H1 (cell line): ENCODE measurements around the gene CDC40. TPM values are rescaled to one million over a fixed set of nuclear protein-coding genes. Genes with fewer than 3 reads are reported as not detected.

ENCODE experiments used
- CTCF ChIA-PET: fragments of 300-600 bp; sonication (Branson Sonifier 250); formaldehyde crosslinking; loops from one replicate; lab custom pipeline; 2021; ENCODE audit not compliant: partially characterized antibody; lab: Charles Lee
- POLR2A ChIA-PET: fragments of 300-600 bp; sonication (Branson Sonifier 250); formaldehyde crosslinking; loops from one replicate; lab custom pipeline; 2021; ENCODE audit warnings: inconsistent platforms; ENCODE audit not compliant: partially characterized antibody; lab: Charles Lee
- DNase-seq, 2 experiments: peaks; one replicate each; pipeline versions ENCODE4 v3.0.0 to v3.0.0-alpha.2; 2010 to 2022; ENCODE audit warnings: low spot score in 2 of 2, low read depth in 1 of 2, mixed read lengths in 1 of 2
- FAIRE-seq: peaks from 2 replicates; lab custom pipeline; 2011; peaks lifted over from hg19 to GRCh38; lab: Jason Lieb, UNC
- H2AFZ ChIP-seq: 2 replicates; pipeline ENCODE4 v1.8.1; 2012; ENCODE audit warnings: low read length, inconsistent platforms
- H2AK5ac ChIP-seq: 2 replicates; pipeline ENCODE4 v1.6.1; 2013; ENCODE audit warnings: low read depth, low read length
- H2BK120ac ChIP-seq: replicated peaks from 2 replicates; pipeline ENCODE3; 2013; ENCODE audit warnings: low read depth, low read length, inconsistent platforms
- H2BK12ac ChIP-seq: 2 replicates; pipeline ENCODE4 v1.6.1; 2013; ENCODE audit warnings: low read depth, low read length
- H2BK15ac ChIP-seq: 2 replicates; pipeline ENCODE4 v1.6.1; 2013; ENCODE audit warnings: low read length
- H2BK20ac ChIP-seq: 2 replicates; pipeline ENCODE4 v1.6.1; 2013; ENCODE audit warnings: low read length
- H2BK5ac ChIP-seq: 2 replicates; pipeline ENCODE4 v1.6.1; 2013; ENCODE audit warnings: low read depth, low read length
- H3K14ac ChIP-seq: 2 replicates; pipeline ENCODE4 v1.6.1; 2013; ENCODE audit warnings: inconsistent platforms; ENCODE audit not compliant: insufficient read length
- H3K18ac ChIP-seq: 2 replicates; pipeline ENCODE4 v1.6.1; 2013; ENCODE audit warnings: low read length; ENCODE audit errors: extremely low read depth
- H3K23ac ChIP-seq: 2 replicates; pipeline ENCODE4 v1.6.1; 2013; ENCODE audit warnings: inconsistent platforms; ENCODE audit not compliant: insufficient read length
- H3K23me2 ChIP-seq: 2 replicates; pipeline ENCODE4 v1.6.1; 2013; ENCODE audit warnings: low read depth, low read length
- H3K27ac ChIP-seq: 2 replicates; pipeline ENCODE4 v1.6.1; 2011; ENCODE audit warnings: low read depth, low read length, inconsistent platforms
- H3K27me3 ChIP-seq, 4 experiments: replicated peaks in 1 of 4; 1 replicate in 1 of 4; 2 replicates in 3 of 4; pipeline versions ENCODE4 v1.6.1 to v1.8.1; 2011 to 2013; ENCODE audit warnings: low read length in 3 of 4, mild to moderate bottlenecking in 3 of 4, inconsistent platforms in 2 of 4, mixed read lengths in 2 of 4, moderate library complexity in 1 of 4; ENCODE audit not compliant: control insufficient read depth in 3 of 4, insufficient read depth in 3 of 4; ENCODE audit errors: extremely low read depth in 1 of 4
- H3K36me3 ChIP-seq, 4 experiments: 2 replicates each; pipeline versions ENCODE4 v1.6.1 to v1.8.1; 2011 to 2013; ENCODE audit warnings: mild to moderate bottlenecking in 4 of 4, low read length in 3 of 4, moderate library complexity in 2 of 4, control low read depth in 1 of 4, inconsistent platforms in 1 of 4; ENCODE audit not compliant: insufficient read depth in 4 of 4, control insufficient read depth in 2 of 4
- H3K4ac ChIP-seq: replicated peaks from 2 replicates; pipeline ENCODE3; 2013; ENCODE audit warnings: low read length, low read depth, mixed read lengths, inconsistent platforms; ENCODE audit not compliant: insufficient read length
- H3K4me1 ChIP-seq, 4 experiments: replicated peaks in 1 of 4; 1 replicate in 1 of 4; 2 replicates in 3 of 4; pipeline versions ENCODE4 v1.6.1 to v1.8.1; 2011 to 2013; ENCODE audit warnings: low read length in 3 of 4, inconsistent platforms in 2 of 4, mixed read lengths in 1 of 4; ENCODE audit not compliant: insufficient read depth in 4 of 4, control insufficient read depth in 3 of 4
- H3K4me2 ChIP-seq, 2 experiments: 2 replicates each; pipeline versions ENCODE4 v1.6.1 to v1.8.1; 2011 to 2013; ENCODE audit warnings: low read depth in 2 of 2, low read length in 2 of 2, control low read depth in 1 of 2, inconsistent platforms in 1 of 2, mild to moderate bottlenecking in 1 of 2; ENCODE audit not compliant: insufficient read depth in 1 of 2
- H3K4me3 ChIP-seq, 4 experiments: fragments of 200-600, 300-600 bp in 1 of 4; sonication (generic), shearing (Covaris generic), sonication (Bioruptor Twin) in 1 of 4; 2 replicates each; pipeline versions ENCODE4 v1.5.1 to v1.8.1; 2011 to 2016; ENCODE audit warnings: low read length in 4 of 4, low read depth in 3 of 4, control low read depth in 2 of 4, inconsistent platforms in 2 of 4, mild to moderate bottlenecking in 2 of 4, mixed read lengths in 1 of 4, moderate library complexity in 1 of 4; ENCODE audit not compliant: insufficient read depth in 2 of 4; ENCODE audit errors: extremely low read depth in 1 of 4
- H3K56ac ChIP-seq: replicated peaks from 2 replicates; pipeline ENCODE3; 2013; ENCODE audit warnings: low read depth, mild to moderate bottlenecking, mixed read lengths, low read length, inconsistent platforms; ENCODE audit not compliant: insufficient read length
- H3K79me1 ChIP-seq: 2 replicates; pipeline ENCODE4 v1.6.1; 2013; ENCODE audit warnings: low read depth, low read length, control low read depth
- H3K79me2 ChIP-seq, 2 experiments: 2 replicates each; pipeline versions ENCODE4 v1.6.1 to v1.8.1; 2012 to 2013; ENCODE audit warnings: low read length in 2 of 2, mild to moderate bottlenecking in 2 of 2, inconsistent platforms in 1 of 2; ENCODE audit not compliant: insufficient read depth in 2 of 2, control insufficient read depth in 1 of 2
- H3K9ac ChIP-seq, 4 experiments: replicated peaks in 1 of 4; 1 replicate in 1 of 4; 2 replicates in 3 of 4; pipeline versions ENCODE4 v1.6.1 to v1.8.1; 2011 to 2013; ENCODE audit warnings: low read depth in 3 of 4, low read length in 3 of 4, control low read depth in 2 of 4, mild to moderate bottlenecking in 2 of 4, moderate library complexity in 2 of 4, inconsistent platforms in 1 of 4; ENCODE audit errors: extremely low read depth in 1 of 4
- H3K9me3 ChIP-seq, 2 experiments: 2 replicates each; pipeline versions ENCODE4 v1.6.1 to v1.8.1; 2012 to 2013; ENCODE audit warnings: mild to moderate bottlenecking in 2 of 2, moderate library complexity in 2 of 2, control low read depth in 1 of 2, inconsistent platforms in 1 of 2, low read depth in 1 of 2, low read length in 1 of 2, mixed read lengths in 1 of 2; ENCODE audit not compliant: insufficient read depth in 2 of 2
- H4K20me1 ChIP-seq, 2 experiments: replicated peaks in 1 of 2; 2 replicates each; pipeline versions ENCODE3 to v1.8.1; 2011 to 2013; ENCODE audit warnings: inconsistent platforms in 2 of 2, low read length in 2 of 2, mild to moderate bottlenecking in 1 of 2; ENCODE audit not compliant: insufficient read depth in 2 of 2, control insufficient read depth in 1 of 2
- H4K5ac ChIP-seq: 2 replicates; pipeline ENCODE4 v1.6.1; 2013; ENCODE audit warnings: low read length, low read depth, mixed read lengths, inconsistent platforms; ENCODE audit not compliant: insufficient read length
- H4K8ac ChIP-seq: 2 replicates; pipeline ENCODE4 v1.8.0; 2013; ENCODE audit warnings: mild to moderate bottlenecking, moderate library complexity, low read length, inconsistent platforms; ENCODE audit not compliant: insufficient read depth; ENCODE audit errors: extremely low read depth
- H4K91ac ChIP-seq: replicated peaks from 2 replicates; pipeline ENCODE3; 2013; ENCODE audit warnings: low read length, mixed read lengths, inconsistent platforms; ENCODE audit not compliant: insufficient read length
- CBX5 ChIP-seq: fragments of 300-800, 300-1000 bp; sonication (generic); IDR thresholded peaks from 2 replicates; pipeline ENCODE4 v1.7.1; 2016; ENCODE audit warnings: antibody characterized with exemption, low read length, low read depth
- CHD1 ChIP-seq: IDR thresholded peaks from 2 replicates; pipeline ENCODE4 v1.6.1; 2012; ENCODE audit warnings: low read depth, low read length, improper control_type of control experiment
- CHD2 ChIP-seq: IDR thresholded peaks from 2 replicates; pipeline ENCODE4 v1.6.1; 2012; ENCODE audit warnings: low read length, improper control_type of control experiment
- CTCF ChIP-seq, 3 experiments: IDR thresholded peaks; 1 replicate in 2 of 3; 2 replicates in 1 of 3; pipeline versions ENCODE4 v1.5.1 to v1.6.1; 2011; ENCODE audit warnings: low read length in 3 of 3, mild to moderate bottlenecking in 3 of 3, inconsistent platforms in 2 of 3, low read depth in 1 of 3, moderate library complexity in 1 of 3; ENCODE audit not compliant: insufficient read depth in 1 of 3; ENCODE audit errors: control extremely low read depth in 1 of 3
- EP300 ChIP-seq, 2 experiments: IDR thresholded peaks; 1 replicate in 1 of 2; 2 replicates in 1 of 2; pipeline ENCODE4 v1.6.1; 2011 to 2012; ENCODE audit warnings: low read depth in 2 of 2, low read length in 2 of 2, mild to moderate bottlenecking in 2 of 2, borderline replicate concordance in 1 of 2, inconsistent platforms in 1 of 2, moderate library complexity in 1 of 2
- GABPA ChIP-seq: IDR thresholded peaks from 2 replicates; pipeline ENCODE4 v1.6.1; 2011; ENCODE audit warnings: mild to moderate bottlenecking, low read length, moderate library complexity, borderline replicate concordance; ENCODE audit not compliant: insufficient read depth
- PHF8 ChIP-seq: fragments of 200-600 bp; sonication (generic); conservative IDR thresholded peaks from 2 replicates; pipeline ENCODE4 v1.7.1; 2012; ENCODE audit warnings: low read depth, mild to moderate bottlenecking, inconsistent platforms, low read length, moderate library complexity
- RBBP5 ChIP-seq: IDR thresholded peaks from 2 replicates; pipeline ENCODE4 v1.7.1; 2012; ENCODE audit warnings: low read depth, mild to moderate bottlenecking, inconsistent platforms, low read length, moderate library complexity, borderline replicate concordance
- RFX5 ChIP-seq: IDR thresholded peaks from 2 replicates; pipeline ENCODE4 v1.6.1; 2011; ENCODE audit warnings: low read depth, low read length, improper control_type of control experiment, borderline replicate concordance
- RXRA ChIP-seq: IDR thresholded peaks from 2 replicates; pipeline ENCODE4 v1.6.1; 2011; ENCODE audit warnings: low read depth, mild to moderate bottlenecking, low read length, moderate library complexity; ENCODE audit not compliant: insufficient read depth
- SP4 ChIP-seq: IDR thresholded peaks from 2 replicates; pipeline ENCODE4 v1.6.1; 2012; ENCODE audit warnings: low read length, inconsistent platforms
- WGBS, 2 experiments: shearing (Covaris generic) in 1 of 2; methylation state at CpG; one replicate each; pipeline versions ENCODE4 v1.1.6 to v1.1.7; 2013 to 2015; ENCODE audit warnings: low lambda C conversion rate in 2 of 2, mixed read lengths in 2 of 2, inconsistent platforms in 1 of 2, low coverage in 1 of 2, missing lambda C conversion rate in 1 of 2; ENCODE audit not compliant: insufficient replicate concordance in 2 of 2, insufficient coverage in 1 of 2, insufficient read length in 1 of 2; ENCODE audit errors: extremely low coverage in 1 of 2, missing lambda C conversion rate in 1 of 2; 5-methylcytosine and 5-hydroxymethylcytosine counted together
- polyA plus RNA-seq, 7 experiments: library from polyadenylated mRNA; depleted of rRNA in 3 of 7; stranded (reverse) in 5 of 7; unstranded in 2 of 7; fragments of >200 nt in 5 of 7; fragments of 200-250 nt in 2 of 7; gene quantifications; 1 replicate in 5 of 7; 2 replicates in 1 of 7; 4 replicates in 1 of 7; pipeline versions ENCODE4 v1.2.1 to v1.2.3, GENCODE V29; 2011 to 2013; ENCODE audit warnings: missing spikeins in 2 of 7, mixed read lengths in 2 of 7
- total RNA-seq: library from RNA; stranded (reverse); fragmentation: NEBNext Ultra II Directional; extraction: Animal tissue kit (Norgen Biotek cat#: 25700); gene quantifications from 2 replicates; pipeline ENCODE4 v1.2.1, GENCODE V29; 2021

Gene CDC40
- total and polyA plus RNA-seq, 2 of the 8 experiments (the other 6 are each of a cell fraction or from before 2014, with no cell fraction given): 7.3 to 27.2 TPM

- CTCF ChIA-PET: no interaction called here
- H2BK12ac ChIP-seq: no peak overlapping the region
- no peak overlapping the region for H3K4me3 ChIP-seq
- no peak overlapping the region for H2AK5ac ChIP-seq
- DNase-seq: no peak
- no peak overlapping the region for H2BK5ac ChIP-seq
- POLR2A ChIA-PET: no interaction called here
- peaks cover 0 to 1% (median 0%) of the 10 kb centered on the region in 4 experiments; a peak in 1 of 7 replicates for H3K27me3 ChIP-seq
- 100% methylated on average over 2 of the region's 2 CpGs; no CpG with 5 or more reads in 1 of the 2 experiments for WGBS, 2 experiments
- no peak overlapping the region for H2BK20ac ChIP-seq
- no peak overlapping the region for H3K56ac ChIP-seq
- H2BK120ac ChIP-seq: no peak overlapping the region
- no peak overlapping the region for H3K14ac ChIP-seq
- H3K27ac ChIP-seq: no peak overlapping the region
- no peaks in the 10 kb centered on the region for H3K4me1 ChIP-seq
- H2AFZ ChIP-seq: no peak overlapping the region
- no peak overlapping the region for H3K9ac ChIP-seq
- H4K91ac ChIP-seq: no peak overlapping the region
- no peaks in the 10 kb centered on the region for H3K9me3 ChIP-seq
- no peak for FAIRE-seq
- peaks cover 0 to 10% (median 0%) of the 10 kb centered on the region in 4 experiments; a peak in 2 of 8 replicates for H3K36me3 ChIP-seq
- no peak overlapping the region for H2BK15ac ChIP-seq
- no peak overlapping the region for H3K18ac ChIP-seq
- no peak overlapping the region for H3K4me2 ChIP-seq
- no peaks in the 10 kb centered on the region for H3K23me2 ChIP-seq
- no peaks in the 10 kb centered on the region for H3K79me2 ChIP-seq
- no peak overlapping the region for H4K8ac ChIP-seq
- H4K5ac ChIP-seq: no peak overlapping the region
- H3K4ac ChIP-seq: no peak overlapping the region
- no peaks in the 10 kb centered on the region for H4K20me1 ChIP-seq
- no peak overlapping the region for H3K23ac ChIP-seq
- no peaks in the 10 kb centered on the region for H3K79me1 ChIP-seq
- no peak for TF ChIP-seq RFX5
- no peak for TF ChIP-seq RXRA
- no peak for TF ChIP-seq CTCF (IDR thresholded peaks at IDR 0.05; ENCODE audit: control extremely low read depth in 1 of 3, insufficient read depth in 1 of 3, low read depth in 1 of 3, low read length in 3 of 3)
- TF ChIP-seq CHD2: no peak
- TF ChIP-seq PHF8: no peak
- no peak for TF ChIP-seq SP4
- no peak for TF ChIP-seq CBX5
- TF ChIP-seq CHD1: no peak
- TF ChIP-seq GABPA: no peak
- no peak for TF ChIP-seq RBBP5
- TF ChIP-seq EP300 (IDR thresholded peaks at IDR 0.05; ENCODE audit: borderline replicate concordance in 1 of 2, low read depth in 2 of 2, low read length in 2 of 2): no peak
Measured at GRCh38 chr6:110233770-110234374, 53.6 kb downstream of the CDC40 start.
